ENCODE data around the gene CHST11.

The CHST11 gene

GRCh38 chr12:104747330-104747729, 290.6 kb downstream of the CHST11 start:
- no peak for DNase-seq

- DNase-seq, result no peak
These were observed 291.2 kb downstream of the CHST11 start for GRCh38 chr12:104747955-104748354.

GRCh38 chr12:104748356-104748755, 291.6 kb downstream of the CHST11 start:
- DNase-seq, result no peak

- DNase-seq, result peak; percentile 59
These were observed 292.0 kb downstream of the CHST11 start for GRCh38 chr12:104748790-104749189.

GRCh38 chr12:104749545-104749944, 292.8 kb downstream of the CHST11 start:
- DNase-seq, result no peak

GRCh38 chr12:104750061-104750460, 293.3 kb downstream of the CHST11 start:
- DNase-seq, result no peak

- no peak for DNase-seq
These were observed 294.4 kb downstream of the CHST11 start for GRCh38 chr12:104751120-104751519.

GRCh38 chr12:104751594-104751993, 294.8 kb downstream of the CHST11 start:
- DNase-seq, result no peak

GRCh38 chr12:104752016-104752415, 295.3 kb downstream of the CHST11 start:
- no peak for DNase-seq

- DNase-seq, result no peak
These were observed 296.1 kb downstream of the CHST11 start for GRCh38 chr12:104752881-104753280.

GRCh38 chr12:104756901-104757300, 300.2 kb downstream of the CHST11 start:
- no peak for DNase-seq

- no peak for DNase-seq
These were observed 302.0 kb downstream of the CHST11 start for GRCh38 chr12:104758771-104759170.

- no peak for DNase-seq
These were observed 304.3 kb downstream of the CHST11 start for GRCh38 chr12:104761091-104761490.

- DNase-seq, result no peak
These were observed 304.9 kb downstream of the CHST11 start for GRCh38 chr12:104761611-104762010.

GRCh38 chr12:104763168-104763805, 306.5 kb downstream of the CHST11 start:
- DNase-seq, result no peak

GRCh38 chr12:104764225-104765091, 307.7 kb downstream of the CHST11 start:
- DNase-seq, result no peak

- DNase-seq, result no peak
These were observed 310.5 kb downstream of the CHST11 start for GRCh38 chr12:104767261-104767660.

- DNase-seq, result no peak
These were observed 311.3 kb downstream of the CHST11 start for GRCh38 chr12:104768033-104768432.

- no peak for DNase-seq
These were observed 312.4 kb downstream of the CHST11 start for GRCh38 chr12:104769144-104769561.

- DNase-seq, result no peak
These were observed 315.6 kb downstream of the CHST11 start for GRCh38 chr12:104772336-104772735.

- DNase-seq, result no peak
These were observed 319.0 kb downstream of the CHST11 start for GRCh38 chr12:104775731-104776231.

- no peak for DNase-seq
These were observed 322.4 kb downstream of the CHST11 start for GRCh38 chr12:104779134-104779533.

GRCh38 chr12:104782296-104782695, 325.5 kb downstream of the CHST11 start:
- DNase-seq, result no peak

GRCh38 chr12:104784592-104784991, 327.8 kb downstream of the CHST11 start:
- no peak for DNase-seq
